ENCODE measurements around the gene SLC23A2.

GRCh38 chr20:5020760-5021159 is 19.4 kb upstream of the SLC23A2 start:
- TF ChIP-seq TARDBP (IDR thresholded peaks at IDR 0.05) (no peak), SUZ12 (IDR thresholded peaks at IDR 0.05) (no peak), ARNT (IDR thresholded peaks at IDR 0.05) (no peak), ZNF384 (IDR thresholded peaks at IDR 0.05) (no peak), NFRKB (IDR thresholded peaks at IDR 0.05) (no peak), ELF4 (IDR thresholded peaks at IDR 0.05) (no peak), SP1 (IDR thresholded peaks at IDR 0.05) (no peak), FOXK2 (IDR thresholded peaks at IDR 0.05) (no peak), HDGF (IDR thresholded peaks at IDR 0.05; ENCODE audit: borderline replicate concordance) (no peak), BHLHE40 (IDR thresholded peaks at IDR 0.05; ENCODE audit: borderline replicate concordance) (no peak)
- TF ChIP-seq, protein P1, sequence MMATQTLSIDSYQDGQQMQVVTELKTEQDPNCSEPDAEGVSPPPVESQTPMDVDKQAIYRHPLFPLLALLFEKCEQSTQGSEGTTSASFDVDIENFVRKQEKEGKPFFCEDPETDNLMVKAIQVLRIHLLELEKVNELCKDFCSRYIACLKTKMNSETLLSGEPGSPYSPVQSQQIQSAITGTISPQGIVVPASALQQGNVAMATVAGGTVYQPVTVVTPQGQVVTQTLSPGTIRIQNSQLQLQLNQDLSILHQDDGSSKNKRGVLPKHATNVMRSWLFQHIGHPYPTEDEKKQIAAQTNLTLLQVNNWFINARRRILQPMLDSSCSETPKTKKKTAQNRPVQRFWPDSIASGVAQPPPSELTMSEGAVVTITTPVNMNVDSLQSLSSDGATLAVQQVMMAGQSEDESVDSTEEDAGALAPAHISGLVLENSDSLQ (IDR thresholded peaks at IDR 0.05), result no peak
